Mesendoderm (in vitro differentiated cells): ENCODE data around the gene LIPE.
A peak's percentile ranks its signal among the peaks of the same experiment; 100 is the strongest.

Experiments
- DNase-seq: peaks from one replicate; pipeline ENCODE4 v3.0.0; 2013
- H2AK5ac ChIP-seq: 2 replicates; pipeline ENCODE4 v1.6.1; 2013; ENCODE audit warnings: low read length, inconsistent platforms
- H2BK120ac ChIP-seq: 2 replicates; pipeline ENCODE4 v1.6.1; 2013; ENCODE audit warnings: low read depth, mild to moderate bottlenecking, low read length, moderate library complexity, mixed read lengths
- H2BK15ac ChIP-seq: replicated peaks from 2 replicates; pipeline ENCODE4 v1.6.1; 2013; ENCODE audit warnings: low read depth, mild to moderate bottlenecking, moderate library complexity
- H2BK5ac ChIP-seq: 2 replicates; pipeline ENCODE4 v1.6.1; 2013; ENCODE audit warnings: low read length, inconsistent platforms
- H3K18ac ChIP-seq: 2 replicates; pipeline ENCODE4 v1.6.1; 2013; ENCODE audit warnings: mild to moderate bottlenecking, low read length, mixed read lengths
- H3K23ac ChIP-seq: one replicate; pipeline ENCODE4 v1.6.1; 2013; ENCODE audit warnings: low read length
- H3K27ac ChIP-seq: 2 replicates; pipeline ENCODE4 v1.5.1; 2013; ENCODE audit warnings: low read depth, mild to moderate bottlenecking, inconsistent platforms, low read length, moderate library complexity
- H3K27me3 ChIP-seq: 2 replicates; pipeline ENCODE4 v1.6.1; 2013; ENCODE audit warnings: low read length, control low read depth, mild to moderate bottlenecking, inconsistent platforms; ENCODE audit not compliant: insufficient read depth, poor library complexity
- H3K36me3 ChIP-seq: 2 replicates; pipeline ENCODE4 v1.6.1; 2013; ENCODE audit warnings: low read length, inconsistent platforms; ENCODE audit not compliant: control insufficient read depth, insufficient read depth
- H3K4ac ChIP-seq: one replicate; pipeline ENCODE4 v1.6.1; 2013; ENCODE audit warnings: low read depth, mild to moderate bottlenecking, low read length, moderate library complexity
- H3K4me1 ChIP-seq: 2 replicates; pipeline ENCODE4 v1.6.1; 2013; ENCODE audit warnings: low read depth, low read length, inconsistent platforms; ENCODE audit not compliant: control insufficient read depth
- H3K4me2 ChIP-seq: 2 replicates; pipeline ENCODE4 v1.6.1; 2013; ENCODE audit warnings: low read length
- H3K4me3 ChIP-seq: 2 replicates; pipeline ENCODE4 v1.5.1; 2013; ENCODE audit warnings: mild to moderate bottlenecking, low read length
- H3K56ac ChIP-seq: one replicate; pipeline ENCODE4 v1.6.1; 2013; ENCODE audit warnings: low read length
- H3K79me1 ChIP-seq: 2 replicates; pipeline ENCODE4 v1.6.1; 2013; ENCODE audit warnings: low read length, inconsistent platforms
- H3K79me2 ChIP-seq: 2 replicates; pipeline ENCODE4 v1.6.1; 2013; ENCODE audit warnings: mild to moderate bottlenecking, low read length; ENCODE audit not compliant: control insufficient read depth, insufficient read depth
- H3K9ac ChIP-seq: 2 replicates; pipeline ENCODE4 v1.6.1; 2013; ENCODE audit warnings: low read length, inconsistent platforms
- H4K5ac ChIP-seq: one replicate; pipeline ENCODE4 v1.6.1; 2013; ENCODE audit warnings: low read length
- H4K8ac ChIP-seq: one replicate; pipeline ENCODE4 v1.6.1; 2013; ENCODE audit warnings: low read depth, mild to moderate bottlenecking, control low read depth, low read length, moderate library complexity
- WGBS: extraction: QIAGEN DNeasy Blood & Tissue Kit; methylation state at CpG from one replicate; pipeline ENCODE4 v1.1.7; 2013; ENCODE audit warnings: low lambda C conversion rate, missing lambda C conversion rate; ENCODE audit not compliant: insufficient coverage; ENCODE audit errors: extremely low coverage; 5-methylcytosine and 5-hydroxymethylcytosine counted together

LIPE gene

GRCh38 chr19:42431486-42431885 is 4.3 kb upstream of the LIPE start:
- H3K27me3 ChIP-seq: no peaks in the 10 kb centered on the region
- H3K56ac ChIP-seq: no peak overlapping the region
- H3K79me2 ChIP-seq: no peaks in the 10 kb centered on the region
- H3K23ac ChIP-seq: no peak overlapping the region
- no peak overlapping the region for H2AK5ac ChIP-seq
- H2BK120ac ChIP-seq: no peak overlapping the region
- no peak overlapping the region for H4K8ac ChIP-seq
- no peak overlapping the region for H3K4me3 ChIP-seq
- no peak overlapping the region for H3K4me2 ChIP-seq
- no peak overlapping the region for H3K18ac ChIP-seq
- H3K4me1 ChIP-seq: no peaks in the 10 kb centered on the region
- no peak overlapping the region for H2BK15ac ChIP-seq
- H3K27ac ChIP-seq: no peak overlapping the region
- no peak overlapping the region for H2BK5ac ChIP-seq
- DNase-seq: no peak
- H3K79me1 ChIP-seq: no peaks in the 10 kb centered on the region
- H4K5ac ChIP-seq: no peak overlapping the region
- WGBS: no CpG with 5 or more reads among the region's 1 CpG
- H3K4ac ChIP-seq: no peak overlapping the region
- no peaks in the 10 kb centered on the region for H3K36me3 ChIP-seq
- no peak overlapping the region for H3K9ac ChIP-seq

- Histone ChIP-seq H3K4ac (no peak overlapping the region), H3K79me1 (no peaks in the 10 kb centered on the region), H2BK120ac (no peak overlapping the region), H2BK5ac (no peak overlapping the region), H3K9ac (no peak overlapping the region), H3K36me3 (no peaks in the 10 kb centered on the region), H3K23ac (no peak overlapping the region), H3K56ac (no peak overlapping the region), H4K5ac (no peak overlapping the region), H4K8ac (no peak overlapping the region), H3K27ac (no peak overlapping the region), H3K4me1 (no peaks in the 10 kb centered on the region), H3K18ac (no peak overlapping the region), H3K79me2 (no peaks in the 10 kb centered on the region), H3K4me3 (no peak overlapping the region), H3K27me3 (no peaks in the 10 kb centered on the region), H3K4me2 (no peak overlapping the region), H2AK5ac (no peak overlapping the region), H2BK15ac (no peak overlapping the region)
- no peak for DNase-seq
- WGBS: no CpG with 5 or more reads among the region's 3 CpGs
These were observed 1.5 kb upstream of the LIPE start for GRCh38 chr19:42428676-42429075.

GRCh38 chr19:42426643-42427042 is 545 bp downstream of the LIPE start:
- Histone ChIP-seq H3K9ac (no peak overlapping the region), H3K27ac (no peak overlapping the region), H3K56ac (no peak overlapping the region), H3K27me3 (no peaks in the 10 kb centered on the region), H2BK15ac (no peak overlapping the region), H2BK120ac (no peak overlapping the region), H3K36me3 (no peaks in the 10 kb centered on the region), H3K4me3 (no peak overlapping the region), H3K4me1 (no peaks in the 10 kb centered on the region), H3K4ac (no peak overlapping the region), H3K18ac (no peak overlapping the region), H2BK5ac (no peak overlapping the region), H3K4me2 (no peak overlapping the region), H4K8ac (no peak overlapping the region), H3K79me1 (no peaks in the 10 kb centered on the region), H2AK5ac (no peak overlapping the region), H3K23ac (no peak overlapping the region), H3K79me2 (no peaks in the 10 kb centered on the region), H4K5ac (no peak overlapping the region)
- no CpG with 5 or more reads among the region's 3 CpGs for WGBS
- no peak for DNase-seq

- Histone ChIP-seq H3K4ac (no peak overlapping the region), H2BK5ac (no peak overlapping the region), H3K23ac (no peak overlapping the region), H4K5ac (no peak overlapping the region), H3K36me3 (no peaks in the 10 kb centered on the region), H3K4me3 (no peak overlapping the region), H3K56ac (no peak overlapping the region), H3K79me2 (no peaks in the 10 kb centered on the region), H3K4me1 (no peaks in the 10 kb centered on the region), H2BK120ac (no peak overlapping the region), H3K4me2 (no peak overlapping the region), H3K79me1 (no peaks in the 10 kb centered on the region), H3K18ac (no peak overlapping the region), H3K27me3 (no peaks in the 10 kb centered on the region), H2AK5ac (no peak overlapping the region), H3K27ac (no peak overlapping the region), H2BK15ac (no peak overlapping the region), H3K9ac (no peak overlapping the region), H4K8ac (no peak overlapping the region)
- WGBS: no CpG with 5 or more reads among the region's 13 CpGs
- DNase-seq: peak; percentile 45
These were observed 2.5 kb downstream of the LIPE start for GRCh38 chr19:42424712-42425131.

GRCh38 chr19:42424345-42424707 is 2.9 kb downstream of the LIPE start:
- H3K18ac ChIP-seq: no peak overlapping the region
- no peaks in the 10 kb centered on the region for H3K79me2 ChIP-seq
- H3K4me3 ChIP-seq: no peak overlapping the region
- H3K4me2 ChIP-seq: no peak overlapping the region
- H2BK5ac ChIP-seq: no peak overlapping the region
- no peaks in the 10 kb centered on the region for H3K27me3 ChIP-seq
- no peak overlapping the region for H2AK5ac ChIP-seq
- no peak overlapping the region for H3K4ac ChIP-seq
- H3K9ac ChIP-seq: no peak overlapping the region
- no peaks in the 10 kb centered on the region for H3K4me1 ChIP-seq
- no peak overlapping the region for H3K27ac ChIP-seq
- DNase-seq: peak; percentile 22
- H3K23ac ChIP-seq: no peak overlapping the region
- no peak overlapping the region for H4K8ac ChIP-seq
- no peaks in the 10 kb centered on the region for H3K36me3 ChIP-seq
- no peak overlapping the region for H2BK120ac ChIP-seq
- H3K56ac ChIP-seq: no peak overlapping the region
- WGBS: no CpG with 5 or more reads among the region's 15 CpGs
- H4K5ac ChIP-seq: no peak overlapping the region
- no peak overlapping the region for H2BK15ac ChIP-seq
- no peaks in the 10 kb centered on the region for H3K79me1 ChIP-seq

- no peak overlapping the region for H4K5ac ChIP-seq
- no peaks in the 10 kb centered on the region for H3K27me3 ChIP-seq
These were observed 3.5 kb downstream of the LIPE start for GRCh38 chr19:42423462-42424344.

More at GRCh38 chr19:42423462-42424344, 3.5 kb downstream of the LIPE start:
- Histone ChIP-seq H3K4me2 (peak overlapping the region; percentile 73), H4K8ac (no peak overlapping the region), H3K56ac (peak overlapping the region; percentile 77), H2AK5ac (no peak overlapping the region), H2BK5ac (no peak overlapping the region), H3K23ac (no peak overlapping the region), H2BK15ac (no peak overlapping the region), H3K4ac (no peak overlapping the region), H3K36me3 (no peaks in the 10 kb centered on the region), H3K79me2 (no peaks in the 10 kb centered on the region), H2BK120ac (no peak overlapping the region), H3K27ac (no peak overlapping the region), H3K4me1 (no peaks in the 10 kb centered on the region), H3K79me1 (no peaks in the 10 kb centered on the region), H3K18ac (no peak overlapping the region), H3K4me3 (peak overlapping the region; percentile 41), H3K9ac (peak overlapping the region; percentile 54)
- DNase-seq: peak; percentile 96
- WGBS: no CpG with 5 or more reads among the region's 65 CpGs
